SK-N-MC (cell line): ENCODE measurements around the gene COL15A1.

ENCODE experiments used
- DNase-seq: peaks from one replicate; pipeline ENCODE4 v3.0.0-alpha.2; 2011; ENCODE audit warnings: low read depth, low spot score
- H3K27ac ChIP-seq: fragments of 200-600 bp; sonication (generic); 2 replicates; pipeline ENCODE4 v1.5.1; 2016; ENCODE audit warnings: mixed run types
- H3K36me3 ChIP-seq: fragments of 200-600 bp; sonication (generic); 2 replicates; pipeline ENCODE4 v1.6.1; 2017; ENCODE audit warnings: antibody characterized with exemption, low read length, mixed read lengths; ENCODE audit not compliant: insufficient read depth
- H3K4me3 ChIP-seq: fragments of 200-600 bp; sonication (generic); 2 replicates; pipeline ENCODE4 v1.5.1; 2016
- H3K9ac ChIP-seq: fragments of 200-600 bp; sonication (generic); 2 replicates; pipeline ENCODE4 v1.8.0; 2017; ENCODE audit warnings: mixed run types, mixed read lengths; ENCODE audit not compliant: insufficient read length
- H3K9me3 ChIP-seq: fragments of 200-600 bp; sonication (generic); 2 replicates; pipeline ENCODE4 v1.6.1; 2017; ENCODE audit warnings: low read depth, mild to moderate bottlenecking, antibody characterized with exemption, low read length, moderate library complexity, mixed read lengths
- EZH2 ChIP-seq: fragments of 200-600 bp; sonication (generic); IDR thresholded peaks from one replicate; pipeline ENCODE4 v1.6.1; 2017; ENCODE audit warnings: antibody characterized with exemption
- FOXP2 ChIP-seq: optimal IDR thresholded peaks from 2 replicates; pipeline ENCODE3; 2011; ENCODE audit warnings: mild to moderate bottlenecking, moderate library complexity; ENCODE audit not compliant: insufficient read depth; ENCODE audit errors: extremely low read length, control extremely low read depth
- POLR2AphosphoS5 ChIP-seq: IDR thresholded peaks from 2 replicates; pipeline ENCODE4 v1.6.1; 2012; ENCODE audit warnings: mild to moderate bottlenecking, low read depth, low read length, borderline replicate concordance

COL15A1 gene

DNA sequence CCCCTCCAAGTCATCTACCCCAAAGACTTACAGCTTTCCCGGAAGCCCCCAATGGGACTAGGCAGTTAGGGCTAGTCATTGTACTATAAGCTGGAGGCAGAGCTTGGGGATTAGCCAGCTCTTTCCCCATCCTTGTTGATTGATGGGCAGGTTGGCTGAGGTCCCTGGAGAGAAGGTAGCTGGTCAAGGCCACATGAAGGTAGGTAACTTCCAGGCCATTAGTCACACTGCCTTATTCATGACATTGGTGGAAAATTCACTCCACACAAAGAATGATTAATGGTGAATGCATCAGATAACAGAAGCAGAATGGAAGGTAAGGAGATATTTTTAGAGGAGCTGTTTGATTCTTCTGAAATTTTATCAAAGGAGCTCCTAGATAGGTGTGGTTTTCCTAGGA is 111.7 kb downstream of the COL15A1 start:
- Histone ChIP-seq H3K36me3 (no peaks in the 10 kb centered on the region), H3K27ac (no peak overlapping the region), H3K9ac (no peak overlapping the region), H3K9me3 (no peaks in the 10 kb centered on the region), H3K4me3 (no peak overlapping the region)
- no peak for TF ChIP-seq POLR2AphosphoS5
- no peak for TF ChIP-seq EZH2
- TF ChIP-seq FOXP2: no peak
- no peak for DNase-seq

GRCh38 chr9:99056186-99056585 is 112.5 kb downstream of the COL15A1 start:
- H3K9ac ChIP-seq: no peak overlapping the region
- no peak for TF ChIP-seq EZH2
- no peak for TF ChIP-seq POLR2AphosphoS5
- no peak for TF ChIP-seq FOXP2
- no peak for DNase-seq
- no peak overlapping the region for H3K27ac ChIP-seq
- H3K36me3 ChIP-seq: no peaks in the 10 kb centered on the region
- H3K4me3 ChIP-seq: no peak overlapping the region
- H3K9me3 ChIP-seq: no peaks in the 10 kb centered on the region

GRCh38 chr9:99056886-99057664 is 113.4 kb downstream of the COL15A1 start:
- Histone ChIP-seq H3K9me3 (no peaks in the 10 kb centered on the region), H3K27ac (no peak overlapping the region), H3K36me3 (no peaks in the 10 kb centered on the region), H3K4me3 (no peak overlapping the region), H3K9ac (no peak overlapping the region)
- no peak for TF ChIP-seq FOXP2
- no peak for TF ChIP-seq EZH2
- no peak for TF ChIP-seq POLR2AphosphoS5
- DNase-seq: no peak

- H3K9me3 ChIP-seq: no peaks in the 10 kb centered on the region
- DNase-seq: peak; percentile 5
- H3K36me3 ChIP-seq: no peaks in the 10 kb centered on the region
- H3K4me3 ChIP-seq: no peak overlapping the region
- TF ChIP-seq EZH2 (no peak), FOXP2 (no peak), POLR2AphosphoS5 (no peak)
- H3K27ac ChIP-seq: no peak overlapping the region
- H3K9ac ChIP-seq: no peak overlapping the region
Measured at GRCh38 chr9:99057665-99058625, 114.2 kb downstream of the COL15A1 start.

- H3K27ac ChIP-seq: no peak overlapping the region
- H3K9ac ChIP-seq: no peak overlapping the region
- no peak for DNase-seq
- TF ChIP-seq EZH2 (no peak), FOXP2 (no peak), POLR2AphosphoS5 (no peak)
- no peaks in the 10 kb centered on the region for H3K9me3 ChIP-seq
- no peak overlapping the region for H3K4me3 ChIP-seq
- H3K36me3 ChIP-seq: no peaks in the 10 kb centered on the region
Measured at GRCh38 chr9:99058964-99059921, 115.5 kb downstream of the COL15A1 start.

DNA sequence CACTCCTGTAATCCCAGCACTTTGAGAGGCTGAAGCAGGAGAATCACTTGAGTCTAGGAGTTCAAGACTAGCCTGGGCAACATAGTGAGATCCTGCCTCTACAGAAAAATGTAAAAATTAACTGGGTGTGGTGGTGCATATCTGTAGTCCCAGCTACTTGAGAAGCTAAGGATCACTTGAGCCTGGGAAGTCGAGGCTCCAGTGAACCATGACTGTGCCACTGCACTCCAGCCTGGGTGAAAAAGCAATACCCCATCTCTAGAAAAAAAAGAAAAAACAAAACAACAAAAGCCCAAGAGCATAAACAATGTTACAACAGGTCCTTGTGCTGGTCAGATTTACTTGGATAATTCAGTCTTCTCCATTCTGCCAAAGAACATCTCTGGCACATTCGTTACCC is 116.9 kb downstream of the COL15A1 start:
- no peak overlapping the region for H3K4me3 ChIP-seq
- H3K9me3 ChIP-seq: no peaks in the 10 kb centered on the region
- H3K36me3 ChIP-seq: no peaks in the 10 kb centered on the region
- no peak overlapping the region for H3K9ac ChIP-seq
- no peak overlapping the region for H3K27ac ChIP-seq
- no peak for TF ChIP-seq EZH2
- no peak for TF ChIP-seq POLR2AphosphoS5
- no peak for TF ChIP-seq FOXP2
- DNase-seq: no peak

DNA sequence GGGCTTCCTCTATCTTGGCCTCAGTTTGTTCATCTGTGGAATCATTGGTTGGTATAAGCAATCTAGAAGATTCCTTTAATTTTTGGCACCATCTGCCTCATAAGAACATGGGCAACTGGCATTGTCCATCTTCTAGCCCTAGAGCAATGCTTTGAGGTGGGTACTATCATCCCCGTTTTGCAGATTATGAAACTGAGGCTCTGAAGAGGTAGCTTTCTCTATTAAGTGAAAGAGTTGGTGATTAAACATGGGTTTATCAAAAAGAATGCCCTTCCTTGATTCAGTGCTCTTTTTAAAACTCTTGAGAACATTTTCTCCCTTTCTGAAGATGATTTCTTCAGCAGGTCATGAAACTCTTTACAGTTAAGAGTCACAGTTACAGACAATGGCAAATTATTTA is 118.8 kb downstream of the COL15A1 start:
- DNase-seq: no peak
- no peak overlapping the region for H3K9ac ChIP-seq
- H3K9me3 ChIP-seq: no peaks in the 10 kb centered on the region
- TF ChIP-seq POLR2AphosphoS5 (no peak), FOXP2 (no peak), EZH2 (no peak)
- no peak overlapping the region for H3K4me3 ChIP-seq
- no peaks in the 10 kb centered on the region for H3K36me3 ChIP-seq
- no peak overlapping the region for H3K27ac ChIP-seq
